Measurements from ENCODE around the gene NR2F1. TPM values are rescaled to one million over a fixed set of nuclear protein-coding genes. Genes with fewer than 3 reads are reported as not detected.

NR2F1 gene
- total and polyA plus RNA-seq, 2 donors (not counting 3 experiments of a cell fraction or from before 2014, with no cell fraction given): 21.5 to 38.7 TPM

GRCh38 chr5:93612855-93613243 lies 29.8 kb downstream of the NR2F1 start:
- H3K4me1 ChIP-seq (ENCODE audit: control insufficient read depth, extremely low read depth, insufficient read depth, low read length): peaks cover 4% of the 10 kb centered on the region
- H2AFZ ChIP-seq (ENCODE audit: low read depth, low read length): no peak overlapping the region
- H3K4me3 ChIP-seq (replicated peaks in 1 of 3; ENCODE audit: insufficient read depth in 1 of 3, low read depth in 1 of 3, low read length in 3 of 3): no peak overlapping the region
- POLR2A ChIA-PET: no interaction called here
- no peak overlapping the region for H3K9ac ChIP-seq (replicated peaks; ENCODE audit: extremely low read depth, insufficient read depth, low read length)
- H3K9me3 ChIP-seq (replicated peaks; ENCODE audit: control insufficient read depth, insufficient read depth, low read length): no peaks in the 10 kb centered on the region
- TF ChIP-seq POLR2AphosphoS5 (IDR thresholded peaks at IDR 0.05; ENCODE audit: insufficient read depth, low read depth, low read length): no peak
- TF ChIP-seq MYC (IDR thresholded peaks at IDR 0.05; ENCODE audit: low read depth, low read length): no peak
- TF ChIP-seq, protein P1, sequence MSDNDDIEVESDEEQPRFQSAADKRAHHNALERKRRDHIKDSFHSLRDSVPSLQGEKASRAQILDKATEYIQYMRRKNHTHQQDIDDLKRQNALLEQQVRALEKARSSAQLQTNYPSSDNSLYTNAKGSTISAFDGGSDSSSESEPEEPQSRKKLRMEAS (IDR thresholded peaks at IDR 0.05; ENCODE audit: insufficient read depth, insufficient read length): no peak
- no peak for TF ChIP-seq GATA2 (IDR thresholded peaks at IDR 0.05; ENCODE audit: insufficient read depth, insufficient read length, low read depth, low read length)
- TF ChIP-seq EZH2 (IDR thresholded peaks at IDR 0.05; ENCODE audit: borderline replicate concordance, low read depth, low read length, severe bottlenecking): no peak
- no peak for TF ChIP-seq CTCF (IDR thresholded peaks at IDR 0.05; ENCODE audit: extremely low read depth in 1 of 2, insufficient read depth in 1 of 2, low read depth in 1 of 2, low read length in 2 of 2)
- no peak for TF ChIP-seq FOS (IDR thresholded peaks at IDR 0.05; ENCODE audit: borderline replicate concordance, insufficient read depth, low read length)
- TF ChIP-seq JUN (IDR thresholded peaks at IDR 0.05; ENCODE audit: borderline replicate concordance, insufficient read depth, insufficient read length, low read depth): no peak
- TF ChIP-seq POLR2A (IDR thresholded peaks at IDR 0.05; ENCODE audit: low read depth, low read length): no peak
- DNase-seq (ENCODE audit: low read depth, low spot score): no peak
- intact Hi-C loops (cut with micrococcal nuclease) (loop anchor here (1.0 kb wide), 1 partner anchor 7 kb away; no protein-coding TSS in a partner anchor), dilution Hi-C loops (cut with MboI; ENCODE audit: extremely low pct_ligation_motif_present, low sequenced_read_pairs) (no loop called here)
- no TSS peak for BruUV-seq (replicated peaks)
- FAIRE-seq: no peak
- H3K4me2 ChIP-seq (ENCODE audit: insufficient read depth, low read length): peak overlapping the region; percentile 53
- no peaks in the 10 kb centered on the region for H3K36me3 ChIP-seq (ENCODE audit: control insufficient read depth in 2 of 2, extremely low read depth in 1 of 2, insufficient read depth in 2 of 2, low read length in 2 of 2)
- no peaks in the 10 kb centered on the region for H3K9me1 ChIP-seq (replicated peaks; ENCODE audit: control insufficient read depth, extremely low read depth, insufficient read depth, low read length)
- peaks cover 57 to 67% of the 10 kb centered on the region in 2 experiments for H3K27me3 ChIP-seq (ENCODE audit: control insufficient read depth in 2 of 2, insufficient read depth in 2 of 2, low read length in 2 of 2)
- H3K79me2 ChIP-seq (ENCODE audit: control insufficient read depth, insufficient read depth, low read length): no peaks in the 10 kb centered on the region
- H4K20me1 ChIP-seq (replicated peaks; ENCODE audit: control insufficient read depth, extremely low read depth, insufficient read depth, low read length): peaks cover 9% of the 10 kb centered on the region
- no peak overlapping the region for H3K27ac ChIP-seq (ENCODE audit: insufficient read depth, low read depth, low read length)
- CTCF ChIA-PET: interaction anchor here (0.5 to 2.6 kb wide), 7 partner anchors 9 to 704 kb away, joined by 3 to 25 read pairs (median 3); no protein-coding TSS in a partner anchor
